GM12801 (cell line): Measurements from ENCODE around the gene ABHD17C.

Source experiments
- CTCF ChIP-seq: IDR thresholded peaks from one replicate; pipeline ENCODE4 v1.5.1; 2011; ENCODE audit warnings: control low read depth; ENCODE audit not compliant: insufficient read length; ENCODE audit errors: extremely low read depth

The ABHD17C gene

GRCh38 chr15:80780416-80781221, 85.5 kb downstream of the ABHD17C start:
- TF ChIP-seq CTCF: no peak

- no peak for TF ChIP-seq CTCF
Observed at GRCh38 chr15:80783260-80783659, 88.2 kb downstream of the ABHD17C start.

GRCh38 chr15:80785335-80785734, 90.2 kb downstream of the ABHD17C start:
- TF ChIP-seq CTCF: no peak

- TF ChIP-seq CTCF: no peak
Observed at GRCh38 chr15:80785811-80786354, 90.8 kb downstream of the ABHD17C start.

GRCh38 chr15:80787316-80787715, 92.2 kb downstream of the ABHD17C start:
- no peak for TF ChIP-seq CTCF

GRCh38 chr15:80788536-80788935, 93.4 kb downstream of the ABHD17C start:
- TF ChIP-seq CTCF: no peak

- no peak for TF ChIP-seq CTCF
Observed at GRCh38 chr15:80789296-80789695, 94.2 kb downstream of the ABHD17C start.
